ENCODE data around the gene INS. TPM values are rescaled to one million over a fixed set of nuclear protein-coding genes. Genes with fewer than 3 reads are reported as not detected.

The INS gene
- total RNA-seq, 2 donors from 2014 or later: not detected

DNA sequence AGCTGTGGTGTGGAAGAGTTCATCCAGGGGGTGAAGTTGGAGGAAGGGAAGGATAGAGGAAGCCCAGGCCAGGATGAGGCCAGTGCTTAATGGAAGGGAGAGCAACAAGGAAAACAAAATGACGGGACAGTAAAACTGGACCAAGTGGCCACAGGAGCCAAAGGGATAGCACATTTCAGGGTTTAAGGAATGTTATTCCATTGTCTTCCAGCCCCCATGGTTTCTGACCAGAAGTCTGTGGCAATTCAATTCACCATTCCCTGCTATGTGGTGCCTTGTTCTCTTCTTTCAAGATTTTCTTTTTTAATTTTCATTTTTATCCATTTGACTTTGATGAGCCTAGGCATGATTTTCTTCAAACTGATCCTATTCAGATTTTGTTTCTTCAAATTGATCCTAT lies 44.3 kb downstream of the INS start:
- no peak overlapping the region for H3K4me3 Mint-ChIP-seq

GRCh38 chr11:2115308-2115707 lies 45.7 kb downstream of the INS start:
- Histone ChIP-seq H3K9me3 (ENCODE audit: control insufficient read depth, low read length) (peaks cover 4% of the 10 kb centered on the region), H3K4me3 (ENCODE audit: low read length) (no peak overlapping the region), H3K9ac (ENCODE audit: extremely low read depth, low read length, poor library complexity, severe bottlenecking) (no peak overlapping the region), H3K27me3 (ENCODE audit: control insufficient read depth, insufficient read depth, low read length, poor library complexity, severe bottlenecking) (no peaks in the 10 kb centered on the region), H3K36me3 (ENCODE audit: control insufficient read depth, insufficient read depth, low read length) (no peaks in the 10 kb centered on the region), H3K4me1 (ENCODE audit: control insufficient read depth, insufficient read depth, low read length) (peaks cover under 1% of the 10 kb centered on the region), H3K27ac (ENCODE audit: low read depth, low read length) (no peak overlapping the region)
- Mint-ChIP-seq H3K27ac (no peak overlapping the region), H3K4me3 (no peak overlapping the region), H3K4me1 (no peaks in the 10 kb centered on the region), H3K36me3 (ENCODE audit: low read depth) (peaks cover 2% of the 10 kb centered on the region), H3K9me3 (peaks cover 29% of the 10 kb centered on the region), H3K27me3 (ENCODE audit: insufficient read depth) (peaks cover 24% of the 10 kb centered on the region)
- DNase-seq: no peak
- WGBS, 2 experiments (ENCODE audit: insufficient coverage in 1 of 2, insufficient read length in 1 of 2): 89 to 97% methylated on average over 4 to 11 of the region's 12 CpGs
- no peak for TF ChIP-seq CTCF (conservative IDR thresholded peaks at IDR 0.05)

More for the DNA sequence above, 44.3 kb downstream of the INS start:
- Histone ChIP-seq H3K27me3 (ENCODE audit: control insufficient read depth, insufficient read depth, low read length, poor library complexity, severe bottlenecking) (no peaks in the 10 kb centered on the region), H3K9ac (ENCODE audit: extremely low read depth, low read length, poor library complexity, severe bottlenecking) (no peak overlapping the region), H3K36me3 (ENCODE audit: control insufficient read depth, insufficient read depth, low read length) (no peaks in the 10 kb centered on the region), H3K27ac (ENCODE audit: low read depth, low read length) (no peak overlapping the region), H3K4me1 (ENCODE audit: control insufficient read depth, insufficient read depth, low read length) (peaks cover 4% of the 10 kb centered on the region), H3K4me3 (ENCODE audit: low read length) (no peak overlapping the region), H3K9me3 (ENCODE audit: control insufficient read depth, low read length) (peaks cover 4% of the 10 kb centered on the region)
- TF ChIP-seq CTCF (conservative IDR thresholded peaks at IDR 0.05): no peak
- Mint-ChIP-seq H3K4me1 (peaks cover 4% of the 10 kb centered on the region), H3K27ac (no peak overlapping the region), H3K27me3 (ENCODE audit: insufficient read depth) (peaks cover 22% of the 10 kb centered on the region), H3K9me3 (peaks cover 29% of the 10 kb centered on the region), H3K36me3 (ENCODE audit: low read depth) (peaks cover 2% of the 10 kb centered on the region)
- no peak for DNase-seq
- 95% methylated on average over 1 of the region's 1 CpG; no CpG with 5 or more reads in 1 of the 2 experiments for WGBS, 2 experiments (ENCODE audit: insufficient coverage in 1 of 2, insufficient read length in 1 of 2)

DNA sequence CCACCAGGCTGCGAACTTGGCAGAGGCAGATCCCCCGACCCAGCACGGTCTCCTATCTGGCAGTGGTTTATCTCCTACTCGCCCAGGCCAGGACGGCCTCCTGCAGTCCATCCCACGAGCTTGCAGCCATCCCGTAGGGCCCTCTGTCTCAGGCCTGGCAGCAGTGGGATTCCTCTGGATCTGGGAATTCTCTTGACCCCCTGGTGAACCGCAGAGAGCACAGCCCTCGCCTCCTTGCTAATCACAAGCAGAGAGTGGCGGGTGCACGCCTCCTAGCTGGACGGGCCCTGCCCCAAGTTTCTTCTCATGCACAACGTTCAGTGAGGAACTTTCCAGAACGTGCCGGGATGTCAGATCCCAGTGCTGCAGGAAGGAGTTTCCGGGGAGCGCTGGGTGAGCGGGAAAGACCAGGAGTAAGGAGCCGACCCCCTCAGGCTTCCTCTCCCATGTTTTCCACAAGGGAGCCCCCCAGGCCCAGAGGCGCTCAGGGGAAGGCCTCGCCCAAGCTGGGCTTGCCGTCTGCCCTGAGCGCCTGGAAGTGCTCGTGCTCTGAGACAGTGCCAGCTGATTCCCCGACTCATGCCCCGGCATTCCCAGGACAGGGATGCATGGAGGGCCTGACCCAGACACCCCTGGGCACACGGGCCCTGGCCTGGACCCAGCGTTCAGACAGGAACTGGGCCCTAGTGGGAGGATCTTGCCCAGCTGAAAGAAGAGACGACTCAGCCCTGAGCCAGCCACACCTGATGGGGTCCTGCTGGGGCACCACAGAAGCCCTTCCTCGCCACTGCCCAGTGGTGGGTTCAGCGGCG lies 46.4 kb downstream of the INS start:
- Mint-ChIP-seq H3K4me3 (no peak overlapping the region), H3K27ac (no peak overlapping the region), H3K9me3 (peaks cover 29% of the 10 kb centered on the region), H3K36me3 (ENCODE audit: low read depth) (peaks cover 2% of the 10 kb centered on the region), H3K27me3 (ENCODE audit: insufficient read depth) (peaks cover 23% of the 10 kb centered on the region), H3K4me1 (no peaks in the 10 kb centered on the region)
- no peak overlapping the region for H3K9ac ChIP-seq (ENCODE audit: extremely low read depth, low read length, poor library complexity, severe bottlenecking)
- no peak overlapping the region for H3K27ac ChIP-seq (ENCODE audit: low read depth, low read length)
- no peaks in the 10 kb centered on the region for H3K36me3 ChIP-seq (ENCODE audit: control insufficient read depth, insufficient read depth, low read length)
- H3K27me3 ChIP-seq (ENCODE audit: control insufficient read depth, insufficient read depth, low read length, poor library complexity, severe bottlenecking): no peaks in the 10 kb centered on the region
- no peaks in the 10 kb centered on the region for H3K4me1 ChIP-seq (ENCODE audit: control insufficient read depth, insufficient read depth, low read length)
- peaks cover 4% of the 10 kb centered on the region for H3K9me3 ChIP-seq (ENCODE audit: control insufficient read depth, low read length)
- WGBS, 2 experiments (ENCODE audit: insufficient coverage in 1 of 2, insufficient read length in 1 of 2): 91 to 98% methylated on average over 12 to 32 of the region's 32 CpGs
- DNase-seq: no peak
- no peak for TF ChIP-seq CTCF (conservative IDR thresholded peaks at IDR 0.05)
- no peak overlapping the region for H3K4me3 ChIP-seq (ENCODE audit: low read length)

Data from endodermal cell (in vitro differentiated cells).